HEK293 (cell line): ENCODE measurements around the gene MCF2L.

Source experiments
- CTCF ChIP-seq: fragments of 450-650 bp; formaldehyde crosslinking; IDR thresholded peaks from 2 replicates; pipeline ENCODE4 v1.5.1; 2016; ENCODE audit warnings: missing biosample characterization, missing genetic modification characterization
- PATZ1 ChIP-seq: fragments of 450-650 bp; formaldehyde crosslinking; IDR thresholded peaks from 2 replicates; pipeline ENCODE4 v1.5.1; 2016; ENCODE audit warnings: missing biosample characterization, missing genetic modification characterization
- ZFP37 ChIP-seq: fragments of 450-650 bp; formaldehyde crosslinking; IDR thresholded peaks from 2 replicates; pipeline ENCODE4 v1.5.1; 2016; ENCODE audit warnings: missing biosample characterization, missing genetic modification characterization
- ZNF155 ChIP-seq: fragments of 450-650 bp; formaldehyde crosslinking; IDR thresholded peaks from 2 replicates; pipeline ENCODE4 v1.5.1; 2016; ENCODE audit warnings: missing biosample characterization, missing genetic modification characterization
- TF ChIP-seq, protein P1 (sequence below): fragments of 450-650 bp; formaldehyde crosslinking; IDR thresholded peaks from 2 replicates; pipeline ENCODE4 v1.5.1; 2017; ENCODE audit warnings: missing biosample characterization, mild to moderate bottlenecking, missing genetic modification characterization, moderate library complexity
- TF ChIP-seq, protein P2 (sequence below): fragments of 450-650 bp; formaldehyde crosslinking; IDR thresholded peaks from 2 replicates; pipeline ENCODE4 v1.5.1; 2016; ENCODE audit warnings: missing biosample characterization, missing genetic modification characterization

DNA sequence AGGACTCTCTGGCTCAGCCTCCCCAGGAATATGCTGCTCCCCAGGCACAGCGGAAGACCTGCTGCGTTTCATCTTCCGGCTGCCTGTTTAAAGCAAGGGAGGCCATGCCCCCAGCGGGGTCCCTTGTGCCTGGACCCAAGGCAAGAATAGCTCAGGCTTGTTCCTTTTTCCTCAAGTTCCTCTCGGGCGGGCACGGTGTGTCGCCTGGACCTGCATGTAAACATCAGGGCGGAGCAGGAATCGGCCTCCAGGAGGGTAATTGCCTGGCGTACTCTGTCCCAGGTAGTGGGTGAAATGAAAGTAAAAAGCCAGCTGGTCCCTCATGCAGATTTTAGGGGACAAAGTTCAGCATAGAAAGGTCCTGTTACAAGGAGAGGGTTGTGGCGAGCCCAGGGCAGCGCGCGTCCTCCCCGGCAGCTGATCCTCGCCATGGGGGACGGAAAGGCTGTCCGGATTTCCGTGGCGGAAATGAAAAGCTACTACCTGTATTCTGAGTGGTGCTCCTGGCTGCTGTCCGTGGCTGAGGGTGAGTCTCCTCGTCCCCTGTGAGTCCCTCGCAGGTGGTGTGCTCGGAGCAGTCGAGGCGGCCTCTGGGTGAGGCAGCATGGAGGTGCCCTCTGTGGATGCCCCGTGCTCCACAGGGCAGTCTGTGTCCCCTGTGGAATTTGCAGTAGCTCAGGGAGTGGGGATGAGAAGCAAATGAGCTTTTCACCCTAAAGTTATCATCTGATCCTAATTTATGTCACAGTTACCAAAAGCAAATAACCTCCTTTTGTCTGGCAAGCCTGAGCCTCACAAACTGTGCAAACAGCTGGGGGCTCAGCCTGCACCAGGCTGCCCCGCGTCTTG lies 16.2 kb downstream of the MCF2L start:
- TF ChIP-seq ZFP37 (tag by site-specific recombination), result no peak
- no peak for TF ChIP-seq ZNF155
- TF ChIP-seq, protein P1, sequence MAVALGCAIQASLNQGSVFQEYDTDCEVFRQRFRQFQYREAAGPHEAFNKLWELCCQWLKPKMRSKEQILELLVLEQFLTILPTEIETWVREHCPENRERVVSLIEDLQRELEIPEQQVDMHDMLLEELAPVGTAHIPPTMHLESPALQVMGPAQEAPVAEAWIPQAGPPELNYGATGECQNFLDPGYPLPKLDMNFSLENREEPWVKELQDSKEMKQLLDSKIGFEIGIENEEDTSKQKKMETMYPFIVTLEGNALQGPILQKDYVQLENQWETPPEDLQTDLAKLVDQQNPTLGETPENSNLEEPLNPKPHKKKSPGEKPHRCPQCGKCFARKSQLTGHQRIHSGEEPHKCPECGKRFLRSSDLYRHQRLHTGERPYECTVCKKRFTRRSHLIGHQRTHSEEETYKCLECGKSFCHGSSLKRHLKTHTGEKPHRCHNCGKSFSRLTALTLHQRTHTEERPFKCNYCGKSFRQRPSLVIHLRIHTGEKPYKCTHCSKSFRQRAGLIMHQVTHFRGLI (tag by site-specific recombination), result no peak
- TF ChIP-seq, protein P2, sequence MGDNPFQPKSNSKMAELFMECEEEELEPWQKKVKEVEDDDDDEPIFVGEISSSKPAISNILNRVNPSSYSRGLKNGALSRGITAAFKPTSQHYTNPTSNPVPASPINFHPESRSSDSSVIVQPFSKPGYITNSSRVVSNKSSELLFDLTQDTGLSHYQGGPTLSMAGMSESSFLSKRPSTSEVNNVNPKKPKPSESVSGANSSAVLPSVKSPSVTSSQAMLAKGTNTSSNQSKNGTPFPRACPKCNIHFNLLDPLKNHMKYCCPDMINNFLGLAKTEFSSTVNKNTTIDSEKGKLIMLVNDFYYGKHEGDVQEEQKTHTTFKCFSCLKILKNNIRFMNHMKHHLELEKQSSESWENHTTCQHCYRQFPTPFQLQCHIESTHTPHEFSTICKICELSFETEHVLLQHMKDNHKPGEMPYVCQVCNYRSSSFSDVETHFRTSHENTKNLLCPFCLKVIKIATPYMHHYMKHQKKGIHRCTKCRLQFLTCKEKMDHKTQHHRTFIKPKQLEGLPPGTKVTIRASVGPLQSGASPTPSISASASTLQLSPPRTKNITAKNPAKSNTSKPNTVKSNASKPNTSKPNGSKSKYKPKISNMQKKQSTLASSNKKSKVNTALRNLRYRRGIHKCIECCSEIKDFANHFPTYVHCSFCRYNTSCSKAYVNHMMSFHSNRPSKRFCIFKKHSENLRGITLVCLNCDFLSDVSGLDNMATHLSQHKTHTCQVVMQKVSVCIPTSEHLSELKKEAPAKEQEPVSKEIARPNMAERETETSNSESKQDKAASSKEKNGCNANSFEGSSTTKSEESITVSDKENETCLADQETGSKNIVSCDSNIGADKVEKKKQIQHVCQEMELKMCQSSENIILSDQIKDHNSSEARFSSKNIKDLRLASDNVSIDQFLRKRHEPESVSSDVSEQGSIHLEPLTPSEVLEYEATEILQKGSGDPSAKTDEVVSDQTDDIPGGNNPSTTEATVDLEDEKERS (tag by site-specific recombination), result no peak
- no peak for TF ChIP-seq CTCF
- no peak for TF ChIP-seq PATZ1
